ENCODE measurements around the gene NPL.

NPL gene

GRCh38 chr1:182875889-182876288 lies 86.3 kb downstream of the NPL start:
- no peak for DNase-seq

DNA sequence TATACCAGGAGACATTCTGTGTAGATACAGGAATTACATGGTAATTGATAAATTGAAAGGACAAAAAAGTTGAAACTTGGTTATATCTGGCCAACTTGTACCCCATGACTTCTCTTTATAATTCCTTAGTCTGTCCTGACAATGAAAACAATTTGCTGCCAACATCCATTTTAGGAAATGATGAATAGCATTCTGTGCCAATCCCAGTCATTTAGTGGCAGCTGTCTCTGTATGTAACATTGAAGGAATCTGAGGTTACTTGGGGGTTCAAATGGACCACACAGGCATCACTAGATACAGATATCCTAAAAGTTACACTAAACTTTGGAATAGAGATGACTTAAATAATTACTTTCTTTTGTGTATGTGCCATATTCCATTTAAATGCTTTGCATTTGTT lies 87.8 kb downstream of the NPL start:
- no peak for DNase-seq

GRCh38 chr1:182877842-182878241 lies 88.3 kb downstream of the NPL start:
- DNase-seq: no peak

Data from activated CD4-positive, alpha-beta T cell treated with anti-CD3 and anti-CD28 coated beads for 1 hour (primary cell).